ENCODE data around the gene HBG1. TPM values are rescaled to one million over a fixed set of nuclear protein-coding genes. Genes with fewer than 3 reads are reported as not detected.
"Not testable (repeated sequence)": the region's sequence is repeated elsewhere in the genome, so short reads cannot be mapped to it uniquely, and the experiment has no call there.

Gene HBG1
- total RNA-seq, 4 donors from 2014 or later: not detected

DNA sequence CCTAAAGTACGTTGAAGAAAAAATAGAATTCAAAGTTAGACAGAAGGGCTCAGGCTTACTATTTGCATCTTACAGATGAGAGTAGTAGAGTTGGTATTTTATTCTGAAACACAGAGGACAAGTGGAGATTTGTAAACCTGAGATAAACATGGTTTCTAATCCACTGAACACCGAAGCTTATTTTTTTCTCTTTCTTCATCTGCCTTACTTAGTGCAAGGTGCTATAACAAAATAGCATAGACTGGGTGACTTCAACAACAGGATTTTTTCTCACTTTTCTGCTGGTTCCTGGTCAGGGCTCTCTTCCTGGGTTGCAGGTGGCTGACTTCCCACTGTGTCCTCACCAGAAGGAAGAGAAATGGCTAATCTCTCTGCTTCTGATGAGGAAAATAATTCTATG is 2.1 kb upstream of the HBG1 start:
- H3K27me3 ChIP-seq: no peaks in the 10 kb centered on the region
- H3K36me3 ChIP-seq: no peaks in the 10 kb centered on the region
- ATAC-seq (no peak), DNase-seq (no peak)
- TF ChIP-seq, protein P1, sequence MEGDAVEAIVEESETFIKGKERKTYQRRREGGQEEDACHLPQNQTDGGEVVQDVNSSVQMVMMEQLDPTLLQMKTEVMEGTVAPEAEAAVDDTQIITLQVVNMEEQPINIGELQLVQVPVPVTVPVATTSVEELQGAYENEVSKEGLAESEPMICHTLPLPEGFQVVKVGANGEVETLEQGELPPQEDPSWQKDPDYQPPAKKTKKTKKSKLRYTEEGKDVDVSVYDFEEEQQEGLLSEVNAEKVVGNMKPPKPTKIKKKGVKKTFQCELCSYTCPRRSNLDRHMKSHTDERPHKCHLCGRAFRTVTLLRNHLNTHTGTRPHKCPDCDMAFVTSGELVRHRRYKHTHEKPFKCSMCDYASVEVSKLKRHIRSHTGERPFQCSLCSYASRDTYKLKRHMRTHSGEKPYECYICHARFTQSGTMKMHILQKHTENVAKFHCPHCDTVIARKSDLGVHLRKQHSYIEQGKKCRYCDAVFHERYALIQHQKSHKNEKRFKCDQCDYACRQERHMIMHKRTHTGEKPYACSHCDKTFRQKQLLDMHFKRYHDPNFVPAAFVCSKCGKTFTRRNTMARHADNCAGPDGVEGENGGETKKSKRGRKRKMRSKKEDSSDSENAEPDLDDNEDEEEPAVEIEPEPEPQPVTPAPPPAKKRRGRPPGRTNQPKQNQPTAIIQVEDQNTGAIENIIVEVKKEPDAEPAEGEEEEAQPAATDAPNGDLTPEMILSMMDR (IDR thresholded peaks at IDR 0.05 in 4 of 5, conservative IDR thresholded peaks at IDR 0.05 in 1 of 5): no peak
- no peak for TF ChIP-seq POLR2A (IDR thresholded peaks at IDR 0.05)
- intact Hi-C loops (cut with DNase I; ENCODE audit: low total_unique reads): no loop called here
- H3K9me3 ChIP-seq: no peaks in the 10 kb centered on the region
- in situ Hi-C loops (cut with MboI; ENCODE audit: low sequenced_read_pairs in 4 of 4): no loop called here
- no peak overlapping the region for H3K27ac ChIP-seq
- H3K4me3 ChIP-seq: no peak overlapping the region
- H3K4me1 ChIP-seq: no peaks in the 10 kb centered on the region

DNA sequence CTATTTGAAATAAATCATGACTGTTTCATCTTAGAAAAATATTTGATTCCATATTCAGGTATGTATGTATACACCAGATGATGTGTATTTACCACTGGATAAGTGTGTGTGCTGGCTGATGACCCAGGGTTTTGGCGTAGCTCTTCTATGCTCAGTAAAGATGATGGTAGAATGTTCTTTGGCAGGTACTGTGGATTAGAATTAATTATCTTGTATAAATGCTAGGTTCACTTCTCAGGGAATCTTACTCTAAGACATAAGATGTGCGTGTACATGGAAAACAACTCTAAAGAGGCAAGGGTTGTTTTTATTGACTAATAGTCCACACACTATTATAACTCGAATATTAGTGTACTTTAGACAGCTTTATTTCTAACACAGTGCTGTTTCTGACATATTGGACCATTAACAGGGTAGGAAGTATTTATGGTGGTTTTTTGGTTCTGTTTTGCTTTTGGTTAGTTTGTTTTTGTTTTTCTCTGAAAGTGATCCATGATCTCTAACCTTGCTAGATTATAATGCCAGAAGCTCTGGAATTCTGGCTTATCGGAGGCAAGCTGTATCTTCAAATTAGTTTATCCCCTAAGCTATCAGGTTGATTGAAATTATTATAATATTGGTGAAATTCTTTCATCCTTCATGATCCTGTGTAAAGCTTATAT is 1.0 kb upstream of the HBG1 start:
- in situ Hi-C loops (cut with MboI; ENCODE audit: low sequenced_read_pairs in 4 of 4) (no loop called here), intact Hi-C loops (cut with DNase I; ENCODE audit: low total_unique reads) (no loop called here)
- Histone ChIP-seq H3K36me3 (no peaks in the 10 kb centered on the region), H3K4me1 (no peaks in the 10 kb centered on the region), H3K4me3 (no peak overlapping the region), H3K9me3 (no peaks in the 10 kb centered on the region), H3K27me3 (no peaks in the 10 kb centered on the region), H3K27ac (no peak overlapping the region)
- TF ChIP-seq, protein P1 (IDR thresholded peaks at IDR 0.05 in 4 of 5, conservative IDR thresholded peaks at IDR 0.05 in 1 of 5): no peak
- TF ChIP-seq POLR2A (IDR thresholded peaks at IDR 0.05): no peak
- ATAC-seq (no peak), DNase-seq (no peak)

DNA sequence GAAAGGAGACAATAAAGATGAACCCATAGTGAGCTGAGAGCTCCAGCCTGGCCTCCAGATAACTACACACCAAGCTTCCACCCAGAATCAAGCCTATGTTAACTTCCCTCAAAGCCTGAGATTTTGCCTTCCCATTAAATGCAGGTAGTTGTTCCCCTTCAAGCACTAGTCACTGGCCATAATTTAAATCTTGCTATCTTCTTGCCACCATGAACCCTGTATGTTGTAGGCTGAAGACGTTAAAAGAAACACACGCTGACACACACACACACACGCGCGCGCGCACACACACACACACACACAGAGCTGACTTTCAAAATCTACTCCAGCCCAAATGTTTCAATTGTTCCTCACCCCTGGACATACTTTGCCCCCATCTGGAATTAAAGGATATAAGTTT is 1.2 kb downstream of the HBG1 start:
- H3K4me3 ChIP-seq; H3K9me3 ChIP-seq; H3K27me3 ChIP-seq; ATAC-seq; H3K4me1 ChIP-seq; DNase-seq; H3K27ac ChIP-seq; H3K36me3 ChIP-seq; intact Hi-C loops (cut with DNase I; ENCODE audit: low total_unique reads); in situ Hi-C loops (cut with MboI; ENCODE audit: low sequenced_read_pairs in 4 of 4): not testable (repeated sequence)

DNA sequence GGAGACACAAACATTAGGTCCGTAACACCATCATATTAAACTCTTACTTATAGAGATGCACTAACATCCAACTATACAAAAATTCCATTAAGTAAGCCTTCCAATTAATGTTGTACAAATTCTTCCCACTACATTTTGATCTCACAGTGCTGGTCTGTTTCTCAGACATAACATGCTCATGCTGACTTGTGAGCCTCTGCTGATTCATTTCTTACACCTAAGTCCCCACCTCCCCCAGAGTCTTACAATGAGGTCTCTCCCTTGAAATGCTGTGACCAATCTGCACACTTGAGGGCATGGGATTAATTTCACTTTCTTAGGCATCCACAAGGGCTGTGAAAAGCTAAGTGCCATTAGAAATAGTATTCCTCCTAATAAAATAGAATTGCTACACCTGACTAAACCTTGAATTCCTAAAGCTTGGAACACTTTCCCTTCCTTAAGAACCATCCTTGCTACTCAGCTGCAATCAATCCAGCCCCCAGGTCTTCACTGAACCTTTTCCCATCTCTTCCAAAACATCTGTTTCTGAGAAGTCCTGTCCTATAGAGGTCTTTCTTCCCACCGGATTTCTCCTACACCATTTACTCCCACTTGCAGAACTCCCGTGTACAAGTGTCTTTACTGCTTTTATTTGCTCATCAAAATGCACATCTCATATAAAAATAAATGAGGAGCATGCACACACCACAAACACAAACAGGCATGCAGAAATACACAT is 2.0 kb downstream of the HBG1 start:
- H3K36me3 ChIP-seq: no peaks in the 10 kb centered on the region
- H3K27me3 ChIP-seq: no peaks in the 10 kb centered on the region
- no peak overlapping the region for H3K27ac ChIP-seq
- DNase-seq (no peak), ATAC-seq (no peak)
- no peak overlapping the region for H3K4me3 ChIP-seq
- intact Hi-C loops (cut with DNase I; ENCODE audit: low total_unique reads): no loop called here
- no peaks in the 10 kb centered on the region for H3K9me3 ChIP-seq
- no peaks in the 10 kb centered on the region for H3K4me1 ChIP-seq
- in situ Hi-C loops (cut with MboI; ENCODE audit: low sequenced_read_pairs in 4 of 4): no loop called here
- TF ChIP-seq POLR2A (IDR thresholded peaks at IDR 0.05): no peak

DNA sequence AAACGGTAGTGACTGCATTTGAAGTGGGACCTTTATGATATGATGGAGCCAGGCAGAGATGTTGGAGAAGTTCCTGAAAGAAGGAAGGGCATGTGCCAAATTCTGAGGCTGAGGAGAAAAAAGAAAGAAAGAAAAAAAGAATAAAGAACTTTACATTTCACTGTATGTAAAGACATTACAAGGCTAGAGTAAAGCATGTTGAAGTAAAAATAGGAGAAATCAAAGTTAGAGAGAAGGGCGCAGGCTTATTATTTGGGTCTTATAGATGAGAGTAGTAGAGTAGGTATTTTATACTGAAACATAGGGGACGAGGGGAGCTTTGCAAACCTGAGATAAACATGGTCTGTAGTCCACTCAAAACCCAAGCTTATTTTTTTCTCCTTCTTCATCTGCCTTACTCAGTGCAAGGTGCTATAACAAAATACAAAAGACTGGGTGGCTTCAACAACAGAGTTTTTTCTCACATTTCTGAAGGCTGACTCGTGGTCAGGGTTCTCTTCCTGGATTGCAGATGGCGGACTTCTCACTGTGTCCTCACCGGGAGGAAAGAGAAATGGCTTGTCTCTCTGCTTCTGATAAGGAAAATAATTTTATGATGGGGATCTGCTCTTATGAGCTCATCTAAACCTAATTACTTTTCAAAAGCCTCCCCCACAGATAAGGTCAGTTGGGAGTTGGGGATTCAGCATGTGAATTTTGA is 2.7 kb downstream of the HBG1 start:
- no peak for TF ChIP-seq POLR2A (IDR thresholded peaks at IDR 0.05)
- TF ChIP-seq, protein P1 (IDR thresholded peaks at IDR 0.05 in 4 of 5, conservative IDR thresholded peaks at IDR 0.05 in 1 of 5): no peak
- ATAC-seq: no peak
- no peaks in the 10 kb centered on the region for H3K4me1 ChIP-seq
- H3K27me3 ChIP-seq: no peaks in the 10 kb centered on the region
- intact Hi-C loops (cut with DNase I; ENCODE audit: low total_unique reads) (no loop called here), in situ Hi-C loops (cut with MboI; ENCODE audit: low sequenced_read_pairs in 4 of 4) (no loop called here)
- no peak overlapping the region for H3K4me3 ChIP-seq
- DNase-seq: no peak
- no peak overlapping the region for H3K27ac ChIP-seq
- H3K9me3 ChIP-seq: no peaks in the 10 kb centered on the region
- no peaks in the 10 kb centered on the region for H3K36me3 ChIP-seq

Data from gastrocnemius medialis (tissue), 4 donors.